ENCODE data around the gene TRUB2.

Gene TRUB2

GRCh38 chr9:128322404-128323211 is at the start of gene TRUB2, which contains the start of gene COQ4:
Gene TRUB2, minus strand, starts transcription at chr9:128322447. Its CDS starts 39 bp downstream, at chr9:128322408.
Gene COQ4, plus strand, starts transcription at chr9:128322839. Its CDS starts 20 bp downstream, at chr9:128322859.
- peak; percentile 89 to 90 for DNase-seq (ENCODE audit: low read depth in 2 of 2)

- DNase-seq (ENCODE audit: low read depth in 2 of 2) = no peak
Observed at GRCh38 chr9:128371630-128372117, 49.4 kb upstream of the TRUB2 start.

- peak; percentile 90 to 94 for DNase-seq (ENCODE audit: low read depth in 2 of 2)
Observed at GRCh38 chr9:128370752-128371629, 48.7 kb upstream of the TRUB2 start, which contains the start of gene URM1. Gene URM1, plus strand, starts transcription at chr9:128371374. Its CDS starts 7 bp downstream, at chr9:128371381.

GRCh38 chr9:128370367-128370751 is 48.1 kb upstream of the TRUB2 start:
- no peak for DNase-seq (ENCODE audit: low read depth in 2 of 2)

GRCh38 chr9:128369024-128369706 is 46.9 kb upstream of the TRUB2 start:
- no peak for DNase-seq (ENCODE audit: low read depth in 2 of 2)

GRCh38 chr9:128365525-128365924 is 43.3 kb upstream of the TRUB2 start:
- DNase-seq (ENCODE audit: low read depth in 2 of 2) = no peak

GRCh38 chr9:128362774-128363173 is 40.5 kb upstream of the TRUB2 start:
- DNase-seq (ENCODE audit: low read depth in 2 of 2) = no peak

GRCh38 chr9:128361986-128362646 is 39.9 kb upstream of the TRUB2 start:
- peak; percentile 47 to 56 for DNase-seq (ENCODE audit: low read depth in 2 of 2)

- no peak for DNase-seq (ENCODE audit: low read depth in 2 of 2)
Observed at GRCh38 chr9:128361296-128361985, 39.2 kb upstream of the TRUB2 start.

GRCh38 chr9:128360826-128361225 is 38.6 kb upstream of the TRUB2 start:
- DNase-seq (ENCODE audit: low read depth in 2 of 2) = no peak

GRCh38 chr9:128358861-128359260 is 36.6 kb upstream of the TRUB2 start:
- no peak for DNase-seq (ENCODE audit: low read depth in 2 of 2)

GRCh38 chr9:128358090-128358489 is 35.8 kb upstream of the TRUB2 start:
- no peak for DNase-seq (ENCODE audit: low read depth in 2 of 2)

GRCh38 chr9:128355451-128355850 is 33.2 kb upstream of the TRUB2 start:
- DNase-seq (ENCODE audit: low read depth in 2 of 2) = no peak

- DNase-seq (ENCODE audit: low read depth in 2 of 2) = no peak
Observed at GRCh38 chr9:128349772-128350171, 27.5 kb upstream of the TRUB2 start.

- DNase-seq (ENCODE audit: low read depth in 2 of 2) = no peak
Observed at GRCh38 chr9:128349125-128349524, 26.9 kb upstream of the TRUB2 start.

GRCh38 chr9:128344931-128345605 is 22.8 kb upstream of the TRUB2 start:
- no peak for DNase-seq (ENCODE audit: low read depth in 2 of 2)

GRCh38 chr9:128343855-128344254 is 21.6 kb upstream of the TRUB2 start:
- no peak for DNase-seq (ENCODE audit: low read depth in 2 of 2)

GRCh38 chr9:128342971-128343680 is 20.9 kb upstream of the TRUB2 start:
- DNase-seq (ENCODE audit: low read depth in 2 of 2) = no peak

- peak; percentile 49 to 57 for DNase-seq (ENCODE audit: low read depth in 2 of 2)
Observed at GRCh38 chr9:128341435-128341849, 19.2 kb upstream of the TRUB2 start.
